Transverse colon (tissue), 4 donors: ENCODE measurements around the gene SMTNL2.
"Not testable (repeated sequence)": the region's sequence is repeated elsewhere in the genome, so short reads cannot be mapped to it uniquely, and the experiment has no call there.

Experiments
- POLR2A ChIP-seq: fragments of 450-650 bp; IDR thresholded peaks from one replicate; pipeline ENCODE4 v1.6.1; 2016; ENCODE audit warnings: antibody characterized with exemption, mild to moderate bottlenecking, moderate library complexity
- POLR2AphosphoS5 ChIP-seq, 3 donors: sonication (generic); formaldehyde crosslinking; IDR thresholded peaks; one replicate each; pipeline ENCODE4 v1.6.1; 2016; ENCODE audit warnings: antibody characterized with exemption in 3 of 3
- TF ChIP-seq, protein P1 (sequence below), 5 experiments: fragments of 200-600 bp in 3 of 5; fragments of 450-650 bp in 2 of 5; sonication (generic) in 3 of 5; IDR thresholded peaks; 1 replicate in 2 of 5; 2 replicates in 3 of 5; pipeline ENCODE4 v1.5.1; 2016 to 2017; ENCODE audit warnings: antibody characterized with exemption in 5 of 5, inconsistent platforms in 3 of 5, mild to moderate bottlenecking in 2 of 5, moderate library complexity in 1 of 5

DNA sequence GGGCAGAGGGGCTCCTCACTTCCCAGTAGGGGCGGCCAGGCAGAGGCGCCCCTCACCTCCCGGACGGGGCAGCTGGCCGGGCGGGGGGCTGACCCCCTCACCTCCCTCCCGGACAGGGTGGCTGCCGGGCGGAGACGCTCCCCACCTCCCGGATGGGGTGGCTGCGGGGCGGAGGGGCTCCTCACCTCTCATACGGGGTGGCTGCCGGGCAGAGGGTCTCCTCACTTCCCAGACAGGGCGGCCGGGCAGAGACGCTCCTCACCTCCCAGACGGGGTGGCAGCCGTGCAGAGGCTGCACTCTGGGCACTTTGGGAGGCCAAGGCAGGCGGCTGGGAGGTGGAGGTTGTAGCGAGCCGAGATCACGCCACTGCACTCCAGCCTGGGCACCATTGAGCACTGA, 6.0 kb upstream of the SMTNL2 start:
- TF ChIP-seq, protein P1, sequence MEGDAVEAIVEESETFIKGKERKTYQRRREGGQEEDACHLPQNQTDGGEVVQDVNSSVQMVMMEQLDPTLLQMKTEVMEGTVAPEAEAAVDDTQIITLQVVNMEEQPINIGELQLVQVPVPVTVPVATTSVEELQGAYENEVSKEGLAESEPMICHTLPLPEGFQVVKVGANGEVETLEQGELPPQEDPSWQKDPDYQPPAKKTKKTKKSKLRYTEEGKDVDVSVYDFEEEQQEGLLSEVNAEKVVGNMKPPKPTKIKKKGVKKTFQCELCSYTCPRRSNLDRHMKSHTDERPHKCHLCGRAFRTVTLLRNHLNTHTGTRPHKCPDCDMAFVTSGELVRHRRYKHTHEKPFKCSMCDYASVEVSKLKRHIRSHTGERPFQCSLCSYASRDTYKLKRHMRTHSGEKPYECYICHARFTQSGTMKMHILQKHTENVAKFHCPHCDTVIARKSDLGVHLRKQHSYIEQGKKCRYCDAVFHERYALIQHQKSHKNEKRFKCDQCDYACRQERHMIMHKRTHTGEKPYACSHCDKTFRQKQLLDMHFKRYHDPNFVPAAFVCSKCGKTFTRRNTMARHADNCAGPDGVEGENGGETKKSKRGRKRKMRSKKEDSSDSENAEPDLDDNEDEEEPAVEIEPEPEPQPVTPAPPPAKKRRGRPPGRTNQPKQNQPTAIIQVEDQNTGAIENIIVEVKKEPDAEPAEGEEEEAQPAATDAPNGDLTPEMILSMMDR (IDR thresholded peaks at IDR 0.05), result not testable (repeated sequence)
- TF ChIP-seq POLR2AphosphoS5 (IDR thresholded peaks at IDR 0.05); POLR2A: not testable (repeated sequence)
